HG02884 (cell line): ENCODE data around the gene HCAR2.
"Not testable (repeated sequence)": the region's sequence is repeated elsewhere in the genome, so short reads cannot be mapped to it uniquely, and the experiment has no call there.

Source experiments
- ATAC-seq: cut with Tn5 transposase; IDR thresholded peaks from one replicate; pipeline ENCODE4 v1.9.1; 2021; ENCODE audit warnings: mild to moderate bottlenecking, moderate library complexity; ENCODE audit not compliant: unreplicated experiment

HCAR2 gene

DNA sequence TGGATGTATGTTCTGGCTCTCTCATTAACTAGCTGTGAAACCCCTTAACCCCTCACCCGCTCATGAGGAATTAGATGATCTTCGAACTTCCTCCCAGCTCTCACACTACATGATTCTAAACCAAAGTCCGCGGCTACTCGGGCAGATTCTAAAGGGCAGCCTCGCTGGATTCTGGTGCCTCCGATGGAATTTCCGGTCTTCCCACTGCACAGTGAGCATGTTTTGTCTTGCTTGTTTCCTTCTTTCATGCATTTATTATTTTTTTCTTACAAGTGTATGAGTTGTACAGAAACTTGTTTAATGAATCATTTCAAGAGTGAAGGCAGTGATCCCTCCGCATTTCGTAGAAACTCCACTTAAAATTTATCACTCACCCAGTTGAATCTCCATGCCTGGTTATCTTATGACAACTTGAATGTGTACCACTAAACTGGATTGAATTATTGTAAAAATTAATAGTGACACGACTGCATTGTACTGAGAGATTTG lies 17.9 kb upstream of the HCAR2 start:
- no peak for ATAC-seq

DNA sequence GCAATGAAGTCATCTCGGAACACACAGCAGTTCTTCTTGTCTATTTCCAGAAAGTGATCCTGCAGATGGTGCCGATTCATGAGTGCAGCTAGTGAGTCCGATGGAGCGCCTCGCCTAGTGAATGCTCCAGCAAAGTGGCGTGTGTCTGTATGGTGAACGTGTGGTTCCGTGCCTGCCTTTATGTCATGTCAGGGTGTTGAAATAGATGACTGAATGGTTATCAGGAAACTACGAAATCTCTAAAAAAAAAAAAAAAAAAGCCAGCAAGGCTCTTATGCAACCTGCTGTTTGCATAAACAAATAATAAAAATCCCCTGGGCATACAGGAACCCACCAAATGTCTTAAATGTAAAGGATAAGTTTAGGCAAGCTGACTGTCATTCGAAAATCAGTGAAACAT lies 13.5 kb upstream of the HCAR2 start, which contains the start of gene HCAR3:
Gene HCAR3, minus strand, starts transcription at position 154 of the 400 bp plus-strand sequence. Its CDS starts 74 bp downstream, at position 80.
- ATAC-seq, result not testable (repeated sequence)

DNA sequence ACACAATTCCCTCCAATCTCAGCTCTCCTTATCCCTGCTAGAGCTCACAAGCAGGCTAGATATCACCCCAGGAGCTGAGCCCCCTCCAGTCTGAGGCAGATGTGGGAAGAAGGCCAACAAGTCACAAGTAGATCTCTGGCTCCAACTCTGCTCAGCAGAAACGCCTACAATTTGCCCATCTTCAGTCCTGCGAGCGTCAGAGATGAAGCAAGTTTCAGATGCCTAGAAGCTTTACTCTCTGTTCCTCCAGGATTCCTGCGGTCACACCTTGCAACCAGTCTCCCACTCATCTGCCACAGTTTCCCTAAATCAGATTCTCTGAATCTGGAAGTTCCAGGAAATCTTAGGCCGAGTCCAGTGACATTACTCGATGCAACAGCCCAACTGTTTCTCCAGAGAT lies 12.1 kb upstream of the HCAR2 start:
- ATAC-seq, result not testable (repeated sequence)

DNA sequence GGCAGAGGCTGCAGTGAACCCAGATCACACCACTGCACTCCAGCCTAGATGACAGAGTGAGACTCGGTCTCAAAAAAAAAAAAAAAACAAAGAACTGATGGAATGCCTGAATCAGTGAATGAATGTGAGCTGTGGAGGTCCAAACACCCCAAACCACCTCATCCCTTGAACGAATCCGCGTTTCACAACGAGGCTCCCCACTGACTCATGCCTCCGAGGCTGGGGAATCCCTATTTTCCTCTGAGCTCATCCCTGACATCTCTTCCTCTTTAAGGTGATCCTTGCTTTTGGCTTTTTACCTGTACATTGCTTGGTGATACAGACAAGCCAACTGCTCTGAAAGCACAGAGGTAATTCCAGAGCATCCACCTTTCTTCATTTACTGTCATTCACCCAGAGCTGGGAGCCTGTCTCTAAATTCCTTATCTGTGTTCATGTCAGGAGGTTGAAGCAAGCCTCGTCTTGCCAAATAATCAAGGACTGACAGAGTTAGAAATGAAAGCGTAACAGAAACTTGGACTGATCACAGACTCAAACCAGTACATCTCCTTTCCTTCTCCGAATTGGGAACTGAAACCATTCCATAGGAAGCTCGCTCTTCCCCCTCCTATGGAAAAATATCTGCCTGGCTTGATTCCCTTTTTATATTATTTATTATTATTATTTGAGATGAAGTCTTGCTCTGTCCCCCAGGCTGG lies 10.5 kb upstream of the HCAR2 start:
- ATAC-seq, result not testable (repeated sequence)

DNA sequence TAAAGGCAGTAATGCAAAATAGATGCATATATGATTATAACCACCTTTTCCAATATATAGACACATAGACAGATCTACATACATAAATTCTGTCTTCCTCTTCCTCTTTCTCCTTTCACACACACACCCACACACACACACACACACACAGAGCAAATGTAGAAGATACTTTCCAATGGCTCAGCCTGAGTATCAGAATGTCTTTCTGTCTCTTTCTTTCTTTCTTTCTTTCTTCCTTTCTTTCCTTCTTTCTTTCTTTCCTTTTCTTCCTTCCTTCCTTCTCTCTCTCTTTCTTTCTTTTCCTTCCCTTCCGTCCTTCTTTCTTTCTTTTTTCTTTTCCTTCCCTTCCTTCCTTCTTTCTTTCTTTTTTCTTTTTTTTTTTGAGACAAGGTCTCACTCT lies 8.1 kb upstream of the HCAR2 start:
- not testable (repeated sequence) for ATAC-seq

DNA sequence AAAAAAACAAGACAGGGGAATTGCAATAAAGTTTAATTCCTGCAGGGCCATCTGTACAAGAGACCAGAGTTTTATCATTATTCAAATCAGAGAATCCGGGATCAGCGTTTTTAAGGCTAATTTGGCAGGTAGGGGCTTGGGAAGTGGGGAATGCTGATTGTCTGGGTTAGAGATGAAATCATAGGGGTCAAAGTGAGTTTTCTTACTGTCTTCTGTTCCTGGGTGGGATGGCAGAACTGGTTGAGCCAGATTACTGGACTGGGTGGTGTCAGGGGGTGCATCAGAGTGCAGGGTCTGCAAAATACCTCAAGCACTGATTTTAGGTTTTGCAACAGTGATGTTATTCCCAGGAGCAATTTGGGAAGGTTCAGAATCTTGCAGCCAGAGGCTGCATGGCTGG lies 7.2 kb upstream of the HCAR2 start:
- not testable (repeated sequence) for ATAC-seq

DNA sequence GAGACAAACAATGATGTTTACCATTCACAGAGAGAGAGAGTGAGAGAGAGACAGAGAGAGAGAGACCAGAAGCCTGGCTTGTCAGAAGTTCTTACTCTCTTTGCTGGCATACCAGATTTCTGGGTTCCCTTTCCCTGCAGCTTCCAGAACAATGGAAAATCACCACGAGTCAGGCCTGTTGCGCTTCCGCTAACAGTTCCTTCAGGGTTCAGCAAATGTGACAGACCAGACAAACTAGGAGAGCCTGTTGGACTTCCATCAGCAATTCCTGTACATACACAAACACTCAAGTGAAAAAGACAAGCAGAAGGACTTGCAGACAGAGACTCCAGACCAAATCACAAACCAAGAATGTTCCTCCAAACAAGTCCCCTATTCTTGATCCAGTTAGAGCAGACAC lies 6.1 kb upstream of the HCAR2 start:
- not testable (repeated sequence) for ATAC-seq

DNA sequence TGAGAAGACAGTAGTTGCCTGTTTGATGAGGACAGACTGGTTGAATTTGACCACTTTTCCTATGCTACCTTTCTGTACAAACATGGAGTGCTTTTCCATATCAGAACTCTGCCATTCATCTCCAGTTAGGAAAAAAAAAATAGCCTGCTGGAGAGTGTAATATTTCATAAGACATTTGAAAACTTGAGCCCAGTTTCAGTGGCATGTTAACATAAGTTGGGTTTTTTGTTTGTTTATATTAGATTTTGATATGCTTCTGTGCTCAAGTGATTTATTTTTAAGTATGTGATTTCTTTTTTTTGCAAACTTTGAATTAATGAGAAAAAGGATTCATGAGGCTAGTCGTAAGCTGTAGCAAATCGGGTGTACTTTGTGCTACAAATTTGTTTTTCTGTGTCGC lies 684 bp upstream of the HCAR2 start:
- not testable (repeated sequence) for ATAC-seq

DNA sequence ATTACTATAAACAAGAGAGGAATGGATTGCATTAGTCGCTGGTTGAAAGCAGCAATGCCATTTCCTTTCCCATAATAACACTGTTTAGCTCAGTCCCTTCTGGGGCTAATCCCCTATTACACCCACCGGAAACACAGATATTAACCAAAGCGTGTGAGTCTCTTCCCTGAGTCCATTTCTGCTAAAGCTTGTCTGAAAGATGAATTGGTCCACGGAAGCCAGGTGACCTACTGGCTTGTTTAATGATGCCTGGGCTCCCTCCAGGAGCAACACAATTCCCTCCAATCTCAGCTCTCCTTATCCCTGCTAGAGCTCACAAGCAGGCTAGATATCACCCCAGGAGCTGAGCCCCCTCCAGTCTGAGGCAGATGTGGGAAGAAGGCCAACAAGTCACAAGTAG lies 1.7 kb downstream of the HCAR2 start:
- ATAC-seq, result not testable (repeated sequence)

DNA sequence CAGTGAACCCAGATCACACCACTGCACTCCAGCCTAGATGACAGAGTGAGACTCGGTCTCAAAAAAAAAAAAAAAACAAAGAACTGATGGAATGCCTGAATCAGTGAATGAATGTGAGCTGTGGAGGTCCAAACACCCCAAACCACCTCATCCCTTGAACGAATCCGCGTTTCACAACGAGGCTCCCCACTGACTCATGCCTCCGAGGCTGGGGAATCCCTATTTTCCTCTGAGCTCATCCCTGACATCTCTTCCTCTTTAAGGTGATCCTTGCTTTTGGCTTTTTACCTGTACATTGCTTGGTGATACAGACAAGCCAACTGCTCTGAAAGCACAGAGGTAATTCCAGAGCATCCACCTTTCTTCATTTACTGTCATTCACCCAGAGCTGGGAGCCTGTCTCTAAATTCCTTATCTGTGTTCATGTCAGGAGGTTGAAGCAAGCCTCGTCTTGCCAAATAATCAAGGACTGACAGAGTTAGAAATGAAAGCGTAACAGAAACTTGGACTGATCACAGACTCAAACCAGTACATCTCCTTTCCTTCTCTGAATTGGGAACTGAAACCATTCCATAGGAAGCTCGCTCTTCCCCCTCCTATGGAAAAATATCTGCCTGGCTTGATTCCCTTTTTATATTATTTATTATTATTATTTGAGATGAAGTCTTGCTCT lies 3.0 kb downstream of the HCAR2 start:
- not testable (repeated sequence) for ATAC-seq

DNA sequence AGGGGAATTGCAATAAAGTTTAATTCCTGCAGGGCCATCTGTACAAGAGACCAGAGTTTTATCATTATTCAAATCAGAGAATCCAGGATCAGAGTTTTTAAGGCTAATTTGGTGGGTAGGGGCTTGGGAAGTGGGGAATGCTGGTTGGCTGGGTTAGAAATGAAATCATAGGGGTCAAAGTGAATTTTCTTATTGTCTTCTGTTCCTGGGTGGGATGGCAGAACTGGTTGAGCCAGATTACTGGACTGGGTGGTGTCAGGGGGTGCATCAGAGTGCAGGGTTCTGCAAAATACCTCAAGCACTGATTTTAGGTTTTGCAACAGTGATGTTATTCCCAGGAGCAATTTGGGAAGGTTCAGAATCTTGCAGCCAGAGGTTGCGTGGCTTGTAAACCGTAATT lies 6.2 kb downstream of the HCAR2 start:
- not testable (repeated sequence) for ATAC-seq

DNA sequence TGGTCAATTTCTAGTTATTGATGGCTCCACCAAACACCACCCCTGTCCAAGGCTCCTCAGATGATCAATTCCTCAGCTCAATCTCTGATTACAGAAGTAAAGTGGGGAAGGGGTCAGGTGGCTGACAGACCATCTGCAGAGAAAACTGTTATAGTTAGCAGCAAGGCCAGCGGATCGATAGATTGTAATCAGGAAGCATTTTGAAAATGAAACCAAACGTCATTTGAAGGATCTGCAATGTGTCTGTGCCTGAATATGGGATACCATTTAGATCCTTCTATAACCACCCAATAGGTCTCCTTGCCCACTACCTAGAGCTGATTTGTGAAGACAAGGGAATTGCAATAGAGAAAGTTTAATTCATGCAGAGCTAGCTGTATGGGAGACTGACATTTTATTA lies 11.6 kb downstream of the HCAR2 start:
- ATAC-seq, result no peak

DNA sequence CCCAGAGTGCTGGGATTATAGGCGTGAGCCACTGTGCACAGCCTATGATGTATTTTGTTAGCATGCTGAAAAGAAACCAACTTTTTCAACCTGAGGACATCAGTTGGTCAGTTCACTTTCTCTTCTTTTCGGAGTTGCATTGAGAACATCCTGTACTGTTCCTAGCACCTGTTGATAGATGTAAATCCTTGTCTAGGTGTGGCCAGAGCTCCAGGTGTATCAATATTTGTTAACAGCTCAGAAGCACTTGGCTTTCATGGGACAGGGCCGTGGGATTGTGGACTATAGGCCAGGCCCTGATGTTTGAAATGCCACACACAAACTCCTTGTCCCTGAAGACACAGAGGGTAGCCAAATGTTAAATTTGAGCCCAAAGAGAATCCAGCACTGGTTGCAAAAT lies 14.9 kb downstream of the HCAR2 start:
- ATAC-seq, result no peak

DNA sequence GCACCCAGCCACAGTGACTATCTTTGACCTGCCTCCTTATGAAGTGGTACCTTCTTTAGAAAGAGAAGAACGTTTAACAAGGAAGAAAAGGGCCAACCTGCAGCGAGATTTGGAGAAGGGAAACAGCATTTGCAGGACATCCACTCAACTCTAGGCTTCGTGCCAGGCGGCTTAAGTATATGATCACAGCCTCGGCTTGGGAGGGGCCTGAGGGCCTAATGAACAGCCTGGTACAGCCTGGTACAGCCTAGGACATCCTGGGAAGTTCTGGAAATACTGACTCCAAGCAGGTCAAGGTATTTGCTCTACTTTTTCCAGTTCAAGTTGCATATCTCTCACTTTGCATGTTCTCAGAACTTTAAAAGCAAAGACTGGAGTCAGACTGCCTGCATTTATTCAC lies 16.1 kb downstream of the HCAR2 start:
- no peak for ATAC-seq

DNA sequence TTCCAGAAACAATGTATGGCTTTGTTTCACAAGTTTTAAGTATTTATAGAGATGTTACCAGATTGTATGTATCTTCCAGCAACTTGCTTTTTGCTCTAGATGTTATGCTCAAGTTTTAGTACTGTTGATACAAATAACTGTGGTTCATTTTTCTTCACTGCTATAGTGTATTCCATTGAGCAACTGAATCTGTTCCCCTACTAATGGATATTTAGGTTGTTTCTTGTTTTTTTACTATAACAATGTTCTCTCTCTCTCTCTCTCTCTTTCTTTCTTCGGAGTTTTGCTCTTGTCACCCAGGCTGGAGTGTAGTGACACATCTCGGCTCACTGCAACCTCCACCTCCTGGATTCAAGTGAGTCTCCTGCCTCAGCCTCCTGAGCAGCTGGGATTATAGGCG lies 16.6 kb downstream of the HCAR2 start:
- ATAC-seq, result no peak

DNA sequence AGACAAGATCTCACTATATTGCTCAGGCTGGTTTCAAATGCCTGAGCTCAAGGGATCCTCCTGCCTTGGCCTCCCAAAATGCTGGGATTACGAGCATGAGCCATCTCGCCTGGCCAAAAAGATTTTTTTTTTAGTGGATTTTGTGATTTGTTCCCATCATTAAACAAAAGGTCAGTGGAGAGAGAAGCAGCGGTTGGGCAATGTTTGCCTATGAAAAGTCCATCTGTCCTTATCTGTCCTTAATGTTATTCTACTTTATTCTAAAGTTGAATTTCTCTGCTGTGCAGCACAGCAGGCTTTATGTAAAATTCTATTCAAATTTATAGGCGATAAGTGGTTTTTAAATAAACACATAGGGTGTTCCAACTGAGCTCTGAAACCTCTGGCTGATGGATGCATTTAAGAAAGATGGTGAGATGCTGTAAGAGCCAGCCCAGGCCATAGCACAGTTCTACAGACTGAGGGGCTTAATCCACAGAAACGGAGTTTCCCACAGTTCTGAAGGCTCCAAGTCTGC lies 18.8 kb downstream of the HCAR2 start:
- ATAC-seq, result no peak

DNA sequence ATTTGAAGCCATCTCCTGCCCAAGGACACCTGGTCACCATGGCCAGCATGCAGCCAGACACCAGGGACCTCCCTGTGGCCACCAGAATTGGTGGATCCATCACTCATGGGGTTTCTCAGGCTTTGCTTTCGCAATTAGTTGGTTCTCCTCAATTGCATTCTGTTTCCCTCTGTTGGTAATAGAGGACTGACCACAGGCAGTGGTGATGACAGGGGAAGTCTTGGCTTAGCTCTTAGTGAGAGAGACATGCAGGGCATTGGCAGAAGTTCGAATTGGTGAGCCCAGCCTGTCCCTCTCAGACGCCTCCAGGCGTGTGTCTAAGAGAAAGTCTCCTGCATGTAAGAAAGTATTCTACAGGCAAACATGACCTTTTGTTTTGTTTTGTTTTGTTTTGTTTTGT lies 21.3 kb downstream of the HCAR2 start:
- no peak for ATAC-seq

DNA sequence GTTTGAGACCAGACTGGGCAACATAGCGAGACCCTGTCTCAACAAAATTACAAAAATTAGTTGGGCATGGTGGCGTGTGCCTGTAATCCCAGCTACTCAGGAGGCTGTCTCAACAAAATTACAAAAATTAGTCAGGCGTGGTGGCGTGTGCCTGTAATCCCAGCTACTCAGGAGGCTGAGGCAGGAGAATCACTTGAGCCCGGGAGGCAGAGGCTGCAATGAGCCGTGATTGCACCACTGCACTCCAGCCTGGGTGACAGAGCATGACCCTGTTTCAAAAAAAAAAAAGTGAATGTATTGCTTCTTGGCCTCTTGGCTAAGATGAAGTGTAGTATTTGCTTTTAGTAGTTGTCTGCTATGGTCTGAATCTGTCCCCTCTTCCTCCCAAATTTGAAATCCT lies 22.2 kb downstream of the HCAR2 start:
- ATAC-seq, result not testable (repeated sequence)

DNA sequence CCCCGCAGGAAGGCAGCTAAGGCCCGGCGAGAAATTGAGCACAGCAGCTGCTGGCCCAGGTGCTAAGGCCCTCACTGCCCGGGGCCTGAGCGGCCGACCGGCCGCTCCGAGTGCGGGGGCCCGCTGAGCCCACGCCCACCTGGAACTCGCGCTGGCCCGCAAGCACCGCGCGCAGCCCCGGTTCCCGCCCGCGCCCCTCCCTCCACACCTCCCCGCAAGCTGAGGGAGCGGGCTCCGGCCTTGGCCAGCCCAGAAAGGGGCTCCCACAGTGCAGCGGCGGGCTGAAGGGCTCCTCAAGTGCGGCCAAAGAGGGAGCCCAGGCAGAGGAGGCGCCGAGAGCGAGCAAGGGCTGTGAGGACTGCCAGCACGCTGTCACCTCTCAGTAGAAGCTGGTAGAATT lies 26.4 kb downstream of the HCAR2 start:
- ATAC-seq, result not testable (repeated sequence)

DNA sequence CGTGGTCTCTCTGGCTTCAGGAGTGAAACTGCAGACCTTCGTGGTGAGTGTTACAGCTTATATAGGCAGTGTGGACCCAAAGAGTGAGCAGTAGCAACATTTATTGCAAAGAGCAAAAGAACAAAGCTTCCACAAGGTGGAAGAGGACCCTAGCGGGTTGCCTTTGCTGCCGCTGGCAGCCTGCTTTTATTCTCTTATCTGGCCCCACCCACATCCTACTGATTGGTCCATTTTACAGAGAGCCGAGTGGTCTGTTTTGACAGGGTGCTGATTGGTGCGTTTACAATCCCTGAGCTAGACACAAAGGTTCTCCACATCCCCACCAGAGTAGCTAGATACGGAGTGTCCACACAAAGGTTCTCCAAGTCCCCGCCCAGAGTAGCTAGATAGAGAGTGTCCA lies 27.1 kb downstream of the HCAR2 start:
- ATAC-seq, result not testable (repeated sequence)

DNA sequence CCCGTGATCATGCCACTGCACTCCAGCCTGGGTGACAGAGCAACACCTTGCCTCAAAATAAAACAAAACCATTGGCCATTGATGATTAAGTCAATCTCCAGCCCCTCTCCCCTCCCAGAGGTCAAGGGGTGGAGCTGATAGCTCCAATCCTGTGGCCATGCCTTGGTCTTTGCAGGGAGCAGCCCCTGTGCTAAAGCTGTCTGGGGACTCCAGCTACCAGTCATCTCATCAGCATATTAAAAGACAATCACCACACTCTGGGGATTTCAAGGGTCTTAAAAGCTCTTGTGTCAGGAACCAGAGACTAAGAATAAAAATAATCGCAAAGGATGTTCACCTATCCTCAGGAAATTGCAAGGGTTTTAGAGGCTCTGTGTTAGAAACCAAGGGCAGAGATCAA lies 30.6 kb downstream of the HCAR2 start:
- ATAC-seq, result no peak
